ENCODE data around the gene GAGE12F.

- TF ChIP-seq CTCF (IDR thresholded peaks at IDR 0.05) (no peak), EZH2phosphoT487 (IDR thresholded peaks at IDR 0.05) (no peak)
These were observed 50.2 kb downstream of the GAGE12F start for GRCh38 chrX:49610718-49611310.

Measured in neural progenitor cell (in vitro differentiated cells).